Calu3 (cell line): ENCODE results near the gene TMCC1. TPM values are rescaled to one million over a fixed set of nuclear protein-coding genes. Genes with fewer than 3 reads are reported as not detected.

Source experiments
- BruUV-seq: library from RNA; stranded (reverse); fragments of 400-500 nt; replicated peaks from 2 replicates; lab custom pipeline; 2021; lab: Mats Ljungman, UMichigan
- CTCF ChIA-PET: fragments of 300-600 bp; sonication (Branson Sonifier 250); formaldehyde crosslinking; loops from one replicate; lab custom pipeline; 2022; ENCODE audit warnings: antibody characterized with exemption; lab: Charles Lee
- DNase-seq: peaks from one replicate; pipeline ENCODE4 v3.0.0; 2022
- H3K27ac Mint-ChIP-seq: one replicate; pipeline ENCODE4 v1.8.0; 2022; ENCODE audit warnings: mixed read lengths; ENCODE audit not compliant: unreplicated experiment
- H3K27me3 Mint-ChIP-seq: one replicate; pipeline ENCODE4 v1.8.0; 2022; ENCODE audit warnings: mixed read lengths; ENCODE audit not compliant: unreplicated experiment
- H3K36me3 Mint-ChIP-seq: one replicate; pipeline ENCODE4 v1.8.0; 2022; ENCODE audit warnings: mild to moderate bottlenecking, moderate library complexity, mixed read lengths; ENCODE audit not compliant: insufficient read depth, unreplicated experiment
- H3K4me1 Mint-ChIP-seq: one replicate; pipeline ENCODE4 v1.8.0; 2022; ENCODE audit warnings: mild to moderate bottlenecking, low read depth, mixed read lengths; ENCODE audit not compliant: unreplicated experiment
- H3K4me3 Mint-ChIP-seq: one replicate; pipeline ENCODE4 v1.8.0; 2022; ENCODE audit warnings: mild to moderate bottlenecking, low read depth, moderate library complexity, mixed read lengths; ENCODE audit not compliant: unreplicated experiment
- H3K9me3 Mint-ChIP-seq: one replicate; pipeline ENCODE4 v1.8.0; 2022; ENCODE audit warnings: low read depth, mixed read lengths; ENCODE audit not compliant: unreplicated experiment
- intact Hi-C: fragments of 100-400 bp; cut with micrococcal nuclease; formaldehyde crosslinking; loops from one replicate; pipeline ENCODE4 v1.10.0; 2022; ENCODE audit not compliant: unreplicated experiment
- total RNA-seq: library from RNA; stranded (reverse); gene quantifications from 2 replicates; pipeline ENCODE4 v1.2.3, GENCODE V29; 2022
- TF ChIP-seq, protein P1 (sequence below): fragments of 200-600 bp; IDR thresholded peaks from one replicate; pipeline ENCODE4 v1.8.0; 2022; ENCODE audit warnings: antibody characterized with exemption; ENCODE audit not compliant: unreplicated experiment

Gene TMCC1
- total RNA-seq, 1 experiment from 2014 or later = 57.2 TPM

DNA sequence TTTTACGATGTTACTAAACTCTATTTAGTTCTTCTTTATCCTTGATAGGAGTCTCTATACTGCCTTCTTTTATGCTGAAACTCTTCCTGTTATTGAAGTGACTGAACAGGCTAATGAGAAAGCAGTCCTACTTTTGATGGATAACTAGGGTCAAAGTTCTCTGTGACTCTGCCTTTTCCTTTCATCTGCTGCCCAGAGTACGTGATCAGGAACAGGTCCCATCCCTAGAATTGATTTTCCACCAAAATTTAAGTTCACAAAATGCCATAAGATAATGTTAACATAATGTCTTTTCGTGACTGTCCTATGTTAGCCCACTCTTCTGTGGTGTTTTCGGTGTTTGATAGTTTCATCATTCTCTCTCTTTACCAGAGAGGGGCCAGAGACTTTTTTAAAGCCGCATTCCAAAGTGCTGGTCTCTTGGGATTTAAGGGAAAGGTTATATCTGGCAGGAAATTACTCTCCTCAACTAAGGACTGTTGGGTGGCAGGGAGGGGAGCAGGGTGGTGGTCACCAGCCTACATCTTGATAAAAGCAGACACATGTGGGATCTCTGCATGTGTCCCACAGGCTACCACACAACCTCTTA lies 236.8 kb downstream of the TMCC1 start:
- H3K9me3 Mint-ChIP-seq = no peaks in the 10 kb centered on the region
- H3K36me3 Mint-ChIP-seq = peaks cover 5% of the 10 kb centered on the region
- intact Hi-C loops = no loop called here
- H3K27ac Mint-ChIP-seq = peak overlapping the region; percentile 30
- peaks cover 75% of the 10 kb centered on the region for H3K4me1 Mint-ChIP-seq
- TF ChIP-seq, protein P1, sequence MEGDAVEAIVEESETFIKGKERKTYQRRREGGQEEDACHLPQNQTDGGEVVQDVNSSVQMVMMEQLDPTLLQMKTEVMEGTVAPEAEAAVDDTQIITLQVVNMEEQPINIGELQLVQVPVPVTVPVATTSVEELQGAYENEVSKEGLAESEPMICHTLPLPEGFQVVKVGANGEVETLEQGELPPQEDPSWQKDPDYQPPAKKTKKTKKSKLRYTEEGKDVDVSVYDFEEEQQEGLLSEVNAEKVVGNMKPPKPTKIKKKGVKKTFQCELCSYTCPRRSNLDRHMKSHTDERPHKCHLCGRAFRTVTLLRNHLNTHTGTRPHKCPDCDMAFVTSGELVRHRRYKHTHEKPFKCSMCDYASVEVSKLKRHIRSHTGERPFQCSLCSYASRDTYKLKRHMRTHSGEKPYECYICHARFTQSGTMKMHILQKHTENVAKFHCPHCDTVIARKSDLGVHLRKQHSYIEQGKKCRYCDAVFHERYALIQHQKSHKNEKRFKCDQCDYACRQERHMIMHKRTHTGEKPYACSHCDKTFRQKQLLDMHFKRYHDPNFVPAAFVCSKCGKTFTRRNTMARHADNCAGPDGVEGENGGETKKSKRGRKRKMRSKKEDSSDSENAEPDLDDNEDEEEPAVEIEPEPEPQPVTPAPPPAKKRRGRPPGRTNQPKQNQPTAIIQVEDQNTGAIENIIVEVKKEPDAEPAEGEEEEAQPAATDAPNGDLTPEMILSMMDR = no peak
- no peaks in the 10 kb centered on the region for H3K27me3 Mint-ChIP-seq
- CTCF ChIA-PET = no interaction called here
- DNase-seq = no peak
- BruUV-seq = no TSS peak
- H3K4me3 Mint-ChIP-seq = no peak overlapping the region

DNA sequence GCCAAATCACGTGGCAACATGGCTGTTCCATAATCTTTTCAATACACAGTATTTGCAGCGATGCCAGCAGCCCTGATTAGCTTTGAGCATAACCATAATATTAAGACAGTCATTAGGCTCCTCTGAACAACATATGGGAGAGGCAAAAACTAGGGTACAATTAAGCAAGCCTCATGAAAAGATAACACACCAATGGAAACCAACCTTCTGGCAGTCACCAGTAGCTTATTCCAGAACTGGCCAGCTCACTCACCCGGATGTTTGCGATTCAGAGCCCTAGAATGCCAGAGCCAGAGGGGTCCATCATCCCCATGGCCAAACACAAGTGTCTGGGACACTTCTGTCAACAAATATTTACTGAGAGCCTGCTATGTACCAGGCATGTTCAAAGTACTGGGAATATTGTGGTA lies 238.2 kb downstream of the TMCC1 start:
- no peaks in the 10 kb centered on the region for H3K9me3 Mint-ChIP-seq
- H3K27me3 Mint-ChIP-seq = no peaks in the 10 kb centered on the region
- TF ChIP-seq, protein P1 = no peak
- no TSS peak for BruUV-seq
- peaks cover 10% of the 10 kb centered on the region for H3K36me3 Mint-ChIP-seq
- H3K4me1 Mint-ChIP-seq = peaks cover 75% of the 10 kb centered on the region
- peak overlapping the region; percentile 15 for H3K27ac Mint-ChIP-seq
- DNase-seq = no peak
- CTCF ChIA-PET = interaction anchor here (1.1 kb wide), 1 partner anchor 28 kb away, joined by 3 read pairs; no protein-coding TSS in a partner anchor
- intact Hi-C loops = no loop called here
- no peak overlapping the region for H3K4me3 Mint-ChIP-seq

DNA sequence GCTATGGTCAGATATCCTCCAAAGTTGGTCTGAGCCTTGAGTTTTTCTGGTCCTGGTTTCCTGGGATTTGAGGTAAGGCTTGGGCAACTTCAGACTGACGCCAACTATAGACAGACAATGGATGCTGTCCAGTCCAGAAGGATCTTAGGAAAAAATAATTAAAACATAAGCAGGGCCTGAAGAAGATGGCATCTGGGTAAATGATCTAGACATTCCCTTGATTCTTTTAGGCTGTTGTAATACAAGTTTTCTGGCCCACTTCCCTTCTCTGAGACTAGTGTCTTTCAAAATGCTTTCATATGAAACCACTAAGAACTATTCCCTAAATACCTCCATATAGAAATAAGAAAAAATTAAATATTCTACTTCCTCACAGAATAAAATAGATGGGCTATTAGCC lies 239.4 kb downstream of the TMCC1 start:
- no TSS peak for BruUV-seq
- no peak overlapping the region for H3K27ac Mint-ChIP-seq
- peaks cover 14% of the 10 kb centered on the region for H3K36me3 Mint-ChIP-seq
- peaks cover 73% of the 10 kb centered on the region for H3K4me1 Mint-ChIP-seq
- no peaks in the 10 kb centered on the region for H3K9me3 Mint-ChIP-seq
- TF ChIP-seq, protein P1 = no peak
- CTCF ChIA-PET = no interaction called here
- no peaks in the 10 kb centered on the region for H3K27me3 Mint-ChIP-seq
- DNase-seq = no peak
- intact Hi-C loops = loop anchor here (5.0 kb wide), 1 partner anchor 78 kb away; no protein-coding TSS in a partner anchor
- H3K4me3 Mint-ChIP-seq = no peak overlapping the region

DNA sequence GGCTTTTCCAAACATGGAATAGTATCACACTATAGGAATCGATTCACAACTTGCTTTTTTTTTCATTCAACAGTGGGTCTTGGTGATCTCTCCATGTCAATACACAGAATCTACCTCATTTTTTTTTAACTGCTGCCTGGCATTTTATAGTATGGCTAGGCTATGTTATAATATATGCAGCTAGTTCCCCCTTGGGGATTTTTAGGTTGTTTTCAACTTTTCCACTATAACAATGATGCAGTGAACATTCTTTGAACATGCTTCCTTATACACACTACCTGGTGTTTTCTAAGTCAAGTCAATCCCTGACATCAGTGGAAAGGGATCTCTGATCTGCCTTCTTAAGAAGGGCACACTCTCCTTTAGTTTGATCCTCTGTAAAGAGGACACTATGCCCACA lies 240.5 kb downstream of the TMCC1 start:
- TF ChIP-seq, protein P1 = no peak
- Mint-ChIP-seq H3K4me1 (peaks cover 66% of the 10 kb centered on the region), H3K9me3 (no peaks in the 10 kb centered on the region), H3K4me3 (no peak overlapping the region), H3K36me3 (peaks cover 14% of the 10 kb centered on the region), H3K27me3 (no peaks in the 10 kb centered on the region), H3K27ac (no peak overlapping the region)
- BruUV-seq = no TSS peak
- no peak for DNase-seq
- intact Hi-C loops = loop anchor here (5.0 kb wide), 1 partner anchor 79 kb away; no protein-coding TSS in a partner anchor
- CTCF ChIA-PET = no interaction called here
